GM23338 (cell line): ENCODE results near the gene MAGOH. TPM values are rescaled to one million over a fixed set of nuclear protein-coding genes. Genes with fewer than 3 reads are reported as not detected.

Source experiments
- ATAC-seq: fragments of 200-7000 bp; cut with Tn5 transposase; 3 replicates; pipeline ENCODE4 v1.9.1; 2020
- DNase-seq: peaks from one replicate; pipeline ENCODE4 v3.0.0-alpha.2; 2015; ENCODE audit warnings: low spot score
- H2AFZ ChIP-seq: fragments of 200-600 bp; sonication (generic); 2 replicates; pipeline ENCODE4 v1.8.0; 2016; ENCODE audit warnings: antibody characterized with exemption, mild to moderate bottlenecking, moderate library complexity
- H3F3A ChIP-seq: fragments of 200-600 bp; sonication (generic); replicated peaks from 2 replicates; pipeline ENCODE4 v1.8.0; 2017; ENCODE audit warnings: antibody characterized with exemption, mixed run types, low read depth
- H3K27ac ChIP-seq: fragments of 200-600 bp; sonication (generic); 2 replicates; pipeline ENCODE4 v1.6.1; 2016; ENCODE audit warnings: low read depth
- H3K27me3 ChIP-seq: fragments of 200-600 bp; sonication (generic); 2 replicates; pipeline ENCODE4 v1.8.0; 2016; ENCODE audit warnings: mild to moderate bottlenecking, mixed run types, moderate library complexity; ENCODE audit not compliant: insufficient read depth
- H3K36me3 ChIP-seq: fragments of 200-600 bp; sonication (generic); 2 replicates; pipeline ENCODE4 v1.8.0; 2016; ENCODE audit warnings: mild to moderate bottlenecking; ENCODE audit not compliant: insufficient read depth
- H3K4me1 ChIP-seq: fragments of 200-600 bp; sonication (generic); 2 replicates; pipeline ENCODE4 v1.8.0; 2016; ENCODE audit warnings: mild to moderate bottlenecking, moderate library complexity; ENCODE audit not compliant: insufficient read depth
- H3K4me2 ChIP-seq: fragments of 200-600 bp; sonication (generic); 2 replicates; pipeline ENCODE4 v1.7.1; 2017; ENCODE audit warnings: mixed run types
- H3K4me3 ChIP-seq: fragments of 200-600 bp; sonication (generic); 2 replicates; pipeline ENCODE4 v1.6.1; 2016; ENCODE audit warnings: mixed run types
- H3K79me2 ChIP-seq: fragments of 200-600 bp; sonication (generic); replicated peaks from 2 replicates; pipeline ENCODE4 v1.8.0; 2017; ENCODE audit warnings: mild to moderate bottlenecking; ENCODE audit not compliant: insufficient read depth
- H3K9me2 ChIP-seq: fragments of 200-600 bp; sonication (generic); 2 replicates; pipeline ENCODE4 v1.8.0; 2017; ENCODE audit not compliant: insufficient read depth
- H4K20me1 ChIP-seq: fragments of 200-600 bp; sonication (generic); replicated peaks from 2 replicates; pipeline ENCODE4 v1.8.0; 2017; ENCODE audit warnings: mild to moderate bottlenecking; ENCODE audit not compliant: insufficient read depth
- H3K27ac Mint-ChIP-seq: 2 replicates; pipeline ENCODE4 v1.8.0; 2020; ENCODE audit warnings: inconsistent platforms, mild to moderate bottlenecking, moderate library complexity, mixed read lengths
- H3K27me3 Mint-ChIP-seq: 3 replicates; pipeline ENCODE4 v1.8.0; 2022; ENCODE audit warnings: low read depth, mild to moderate bottlenecking, moderate library complexity, mixed read lengths, inconsistent platforms; ENCODE audit not compliant: insufficient read depth, poor library complexity
- H3K36me3 Mint-ChIP-seq: 3 replicates; pipeline ENCODE4 v1.8.0; 2021; ENCODE audit warnings: low read depth, mild to moderate bottlenecking, inconsistent platforms, moderate library complexity, mixed read lengths
- H3K4me1 Mint-ChIP-seq: 3 replicates; pipeline ENCODE4 v1.8.0; 2020; ENCODE audit warnings: mild to moderate bottlenecking, inconsistent platforms, mixed read lengths
- H3K4me3 Mint-ChIP-seq: 3 replicates; pipeline ENCODE4 v1.8.0; 2021; ENCODE audit warnings: moderate library complexity, mild to moderate bottlenecking, inconsistent platforms, mixed read lengths
- H3K9me3 Mint-ChIP-seq: 3 replicates; pipeline ENCODE4 v1.8.0; 2020; ENCODE audit warnings: moderate library complexity, mild to moderate bottlenecking, inconsistent platforms, mixed read lengths
- CREB1 ChIP-seq: fragments of 250-450 bp; sonication (Bioruptor Pico); IDR thresholded peaks from 2 replicates; pipeline ENCODE4 v1.5.0; 2020; ENCODE audit warnings: low read depth, mild to moderate bottlenecking, moderate library complexity
- EZH2 ChIP-seq: fragments of 200-600 bp; sonication (generic); IDR thresholded peaks from one replicate; pipeline ENCODE4 v1.8.0; 2017; ENCODE audit warnings: antibody characterized with exemption, mild to moderate bottlenecking, low read depth; ENCODE audit not compliant: unreplicated experiment
- EZH2phosphoT487 ChIP-seq: fragments of 200-600 bp; sonication (generic); IDR thresholded peaks from one replicate; pipeline ENCODE4 v1.8.1; 2018; ENCODE audit warnings: antibody characterized with exemption; ENCODE audit not compliant: unreplicated experiment
- JUNB ChIP-seq: IDR thresholded peaks from one replicate; pipeline ENCODE4 v1.6.1; 2016; ENCODE audit warnings: antibody characterized with exemption; ENCODE audit not compliant: unreplicated experiment
- NANOG ChIP-seq: IDR thresholded peaks from 2 replicates; pipeline ENCODE4 v1.6.1; 2016; ENCODE audit warnings: antibody characterized with exemption, borderline replicate concordance
- POLR2AphosphoS5 ChIP-seq: IDR thresholded peaks from 2 replicates; pipeline ENCODE4 v1.6.1; 2016; ENCODE audit warnings: antibody characterized with exemption, low read depth
- STAT1 ChIP-seq: IDR thresholded peaks from one replicate; pipeline ENCODE4 v1.6.1; 2016; ENCODE audit warnings: antibody characterized with exemption; ENCODE audit not compliant: unreplicated experiment
- ZNF114 ChIP-seq: fragments of 250-450 bp; sonication (Bioruptor Pico); IDR thresholded peaks from 2 replicates; pipeline ENCODE4 v1.5.0; 2020; ENCODE audit warnings: mild to moderate bottlenecking, moderate library complexity
- ZNF331 ChIP-seq: fragments of 250-450 bp; sonication (Bioruptor Pico); IDR thresholded peaks from 2 replicates; pipeline ENCODE4 v1.5.0; 2020; ENCODE audit warnings: low read depth, mild to moderate bottlenecking, moderate library complexity
- polyA plus RNA-seq: library from polyadenylated mRNA; unstranded; fragments of >200 nt; fragmentation: Nextera tagmentation; extraction: Ambion mirVana; gene quantifications from 2 replicates; pipeline ENCODE4 v1.2.1, GENCODE V29; 2016
- total RNA-seq: library from RNA; depleted of rRNA; stranded (reverse); fragments of >200 nt; shearing (Covaris generic); gene quantifications from 2 replicates; pipeline ENCODE4 v1.2.3, GENCODE V29; 2014
- TF ChIP-seq, protein P1 (sequence below): IDR thresholded peaks from one replicate; pipeline ENCODE4 v1.6.1; 2018; ENCODE audit warnings: antibody characterized with exemption; ENCODE audit not compliant: unreplicated experiment
- TF ChIP-seq, protein P2 (sequence below), 2 experiments: fragments of 200-600 bp in 1 of 2; sonication (generic) in 1 of 2; conservative IDR thresholded peaks; 2 replicates each; pipeline versions ENCODE4 v1.5.1 to v1.6.1; 2016 to 2017; ENCODE audit warnings: antibody characterized with exemption in 2 of 2, low read depth in 2 of 2, mild to moderate bottlenecking in 2 of 2, moderate library complexity in 1 of 2

MAGOH gene
- total and polyA plus RNA-seq, 2 experiments from 2014 or later, result 79.3 to 185 TPM

DNA sequence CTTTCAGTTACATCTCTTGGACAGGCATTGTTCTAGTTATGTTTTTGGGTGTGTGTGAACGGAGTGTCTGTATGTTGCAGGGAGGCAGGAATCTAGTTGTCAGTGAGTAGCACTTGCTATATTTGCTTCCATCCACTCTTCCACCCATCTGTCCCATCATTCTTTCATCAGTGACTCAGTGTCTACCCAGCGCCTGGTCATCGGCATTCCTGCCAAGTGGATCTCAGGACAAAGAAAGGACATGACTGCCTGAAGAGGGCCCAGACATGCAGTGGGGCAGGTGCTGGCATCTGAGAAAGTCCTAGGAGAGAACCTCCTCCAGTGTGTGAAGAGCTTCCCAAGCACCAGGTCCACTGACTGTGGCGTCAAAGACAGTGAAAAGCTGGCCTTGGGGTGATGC, 27.3 kb upstream of the MAGOH start:
- H3K36me3 Mint-ChIP-seq, result peaks cover 92% of the 10 kb centered on the region
- Histone ChIP-seq H3K4me1 (no peaks in the 10 kb centered on the region), H3K27me3 (no peaks in the 10 kb centered on the region), H3K36me3 (peaks cover 53% of the 10 kb centered on the region), H3K4me2 (no peak overlapping the region), H3K4me3 (no peak overlapping the region), H4K20me1 (peaks cover 11% of the 10 kb centered on the region), H3F3A (no peaks in the 10 kb centered on the region; the same call in 1 of the 2 replicates), H3K27ac (no peak overlapping the region), H3K9me2 (no peaks in the 10 kb centered on the region), H3K79me2 (no peaks in the 10 kb centered on the region), H2AFZ (no peak overlapping the region)
- no peak for ATAC-seq
- H3K4me3 Mint-ChIP-seq, result no peak overlapping the region
- H3K27ac Mint-ChIP-seq, result no peak overlapping the region
- H3K27me3 Mint-ChIP-seq, result peaks cover 1% of the 10 kb centered on the region
- no peak for DNase-seq
- no peaks in the 10 kb centered on the region for H3K9me3 Mint-ChIP-seq
- no peaks in the 10 kb centered on the region for H3K4me1 Mint-ChIP-seq
- no peak for TF ChIP-seq CREB1
- TF ChIP-seq JUNB, result no peak
- TF ChIP-seq EZH2, result no peak
- TF ChIP-seq, protein P1, sequence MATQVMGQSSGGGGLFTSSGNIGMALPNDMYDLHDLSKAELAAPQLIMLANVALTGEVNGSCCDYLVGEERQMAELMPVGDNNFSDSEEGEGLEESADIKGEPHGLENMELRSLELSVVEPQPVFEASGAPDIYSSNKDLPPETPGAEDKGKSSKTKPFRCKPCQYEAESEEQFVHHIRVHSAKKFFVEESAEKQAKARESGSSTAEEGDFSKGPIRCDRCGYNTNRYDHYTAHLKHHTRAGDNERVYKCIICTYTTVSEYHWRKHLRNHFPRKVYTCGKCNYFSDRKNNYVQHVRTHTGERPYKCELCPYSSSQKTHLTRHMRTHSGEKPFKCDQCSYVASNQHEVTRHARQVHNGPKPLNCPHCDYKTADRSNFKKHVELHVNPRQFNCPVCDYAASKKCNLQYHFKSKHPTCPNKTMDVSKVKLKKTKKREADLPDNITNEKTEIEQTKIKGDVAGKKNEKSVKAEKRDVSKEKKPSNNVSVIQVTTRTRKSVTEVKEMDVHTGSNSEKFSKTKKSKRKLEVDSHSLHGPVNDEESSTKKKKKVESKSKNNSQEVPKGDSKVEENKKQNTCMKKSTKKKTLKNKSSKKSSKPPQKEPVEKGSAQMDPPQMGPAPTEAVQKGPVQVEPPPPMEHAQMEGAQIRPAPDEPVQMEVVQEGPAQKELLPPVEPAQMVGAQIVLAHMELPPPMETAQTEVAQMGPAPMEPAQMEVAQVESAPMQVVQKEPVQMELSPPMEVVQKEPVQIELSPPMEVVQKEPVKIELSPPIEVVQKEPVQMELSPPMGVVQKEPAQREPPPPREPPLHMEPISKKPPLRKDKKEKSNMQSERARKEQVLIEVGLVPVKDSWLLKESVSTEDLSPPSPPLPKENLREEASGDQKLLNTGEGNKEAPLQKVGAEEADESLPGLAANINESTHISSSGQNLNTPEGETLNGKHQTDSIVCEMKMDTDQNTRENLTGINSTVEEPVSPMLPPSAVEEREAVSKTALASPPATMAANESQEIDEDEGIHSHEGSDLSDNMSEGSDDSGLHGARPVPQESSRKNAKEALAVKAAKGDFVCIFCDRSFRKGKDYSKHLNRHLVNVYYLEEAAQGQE, result no peak
- no peak for TF ChIP-seq POLR2AphosphoS5
- TF ChIP-seq, protein P2, sequence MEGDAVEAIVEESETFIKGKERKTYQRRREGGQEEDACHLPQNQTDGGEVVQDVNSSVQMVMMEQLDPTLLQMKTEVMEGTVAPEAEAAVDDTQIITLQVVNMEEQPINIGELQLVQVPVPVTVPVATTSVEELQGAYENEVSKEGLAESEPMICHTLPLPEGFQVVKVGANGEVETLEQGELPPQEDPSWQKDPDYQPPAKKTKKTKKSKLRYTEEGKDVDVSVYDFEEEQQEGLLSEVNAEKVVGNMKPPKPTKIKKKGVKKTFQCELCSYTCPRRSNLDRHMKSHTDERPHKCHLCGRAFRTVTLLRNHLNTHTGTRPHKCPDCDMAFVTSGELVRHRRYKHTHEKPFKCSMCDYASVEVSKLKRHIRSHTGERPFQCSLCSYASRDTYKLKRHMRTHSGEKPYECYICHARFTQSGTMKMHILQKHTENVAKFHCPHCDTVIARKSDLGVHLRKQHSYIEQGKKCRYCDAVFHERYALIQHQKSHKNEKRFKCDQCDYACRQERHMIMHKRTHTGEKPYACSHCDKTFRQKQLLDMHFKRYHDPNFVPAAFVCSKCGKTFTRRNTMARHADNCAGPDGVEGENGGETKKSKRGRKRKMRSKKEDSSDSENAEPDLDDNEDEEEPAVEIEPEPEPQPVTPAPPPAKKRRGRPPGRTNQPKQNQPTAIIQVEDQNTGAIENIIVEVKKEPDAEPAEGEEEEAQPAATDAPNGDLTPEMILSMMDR (conservative IDR thresholded peaks at IDR 0.05; ENCODE audit: low read depth in 2 of 2), result no peak

DNA sequence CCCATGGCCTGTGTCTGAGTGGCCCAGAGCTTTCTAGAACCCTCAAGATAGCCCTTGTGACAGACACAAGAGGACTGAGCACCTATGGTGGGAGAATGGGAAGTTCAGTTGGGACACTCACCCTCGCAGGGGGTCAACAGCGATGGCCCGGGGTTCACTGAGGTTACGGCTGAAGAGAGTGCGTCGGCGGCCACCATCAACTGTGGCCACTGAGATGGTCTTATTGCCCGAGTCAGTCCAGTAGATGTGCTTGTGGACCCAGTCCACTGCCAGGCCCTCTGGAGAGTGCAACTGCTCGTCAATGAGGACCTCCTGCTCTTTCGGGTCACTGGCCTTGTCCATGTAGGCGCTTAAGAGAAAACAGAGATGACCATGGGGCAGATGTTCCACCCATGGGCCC, 25.7 kb upstream of the MAGOH start:
- Mint-ChIP-seq H3K36me3 (peaks cover 96% of the 10 kb centered on the region), H3K27me3 (peaks cover 1% of the 10 kb centered on the region), H3K4me3 (no peak overlapping the region), H3K27ac (no peak overlapping the region), H3K9me3 (no peaks in the 10 kb centered on the region), H3K4me1 (no peaks in the 10 kb centered on the region)
- Histone ChIP-seq H3K9me2 (no peaks in the 10 kb centered on the region), H3K4me2 (no peak overlapping the region), H3K27me3 (no peaks in the 10 kb centered on the region), H3K27ac (no peak overlapping the region), H3F3A (peaks cover 3% of the 10 kb centered on the region; the same call in 1 of the 2 replicates), H4K20me1 (peaks cover 11% of the 10 kb centered on the region), H3K79me2 (no peaks in the 10 kb centered on the region), H2AFZ (no peak overlapping the region), H3K4me3 (no peak overlapping the region), H3K4me1 (no peaks in the 10 kb centered on the region), H3K36me3 (peaks cover 56% of the 10 kb centered on the region)
- ATAC-seq (no peak), DNase-seq (no peak)
- TF ChIP-seq CREB1 (no peak), NANOG (no peak), ZNF114 (CRISPR knock-in tag) (no peak), POLR2AphosphoS5 (no peak), EZH2phosphoT487 (no peak), STAT1 (no peak), ZNF331 (no peak)
- TF ChIP-seq, protein P1, result no peak
